ENCODE results near the gene MCM10. TPM values are rescaled to one million over a fixed set of nuclear protein-coding genes. Genes with fewer than 3 reads are reported as not detected.

Gene MCM10
- total and polyA plus RNA-seq, 2 of the 8 experiments (the other 6 are each of a cell fraction or from before 2014, with no cell fraction given) = 9.8 to 60.3 TPM

DNA sequence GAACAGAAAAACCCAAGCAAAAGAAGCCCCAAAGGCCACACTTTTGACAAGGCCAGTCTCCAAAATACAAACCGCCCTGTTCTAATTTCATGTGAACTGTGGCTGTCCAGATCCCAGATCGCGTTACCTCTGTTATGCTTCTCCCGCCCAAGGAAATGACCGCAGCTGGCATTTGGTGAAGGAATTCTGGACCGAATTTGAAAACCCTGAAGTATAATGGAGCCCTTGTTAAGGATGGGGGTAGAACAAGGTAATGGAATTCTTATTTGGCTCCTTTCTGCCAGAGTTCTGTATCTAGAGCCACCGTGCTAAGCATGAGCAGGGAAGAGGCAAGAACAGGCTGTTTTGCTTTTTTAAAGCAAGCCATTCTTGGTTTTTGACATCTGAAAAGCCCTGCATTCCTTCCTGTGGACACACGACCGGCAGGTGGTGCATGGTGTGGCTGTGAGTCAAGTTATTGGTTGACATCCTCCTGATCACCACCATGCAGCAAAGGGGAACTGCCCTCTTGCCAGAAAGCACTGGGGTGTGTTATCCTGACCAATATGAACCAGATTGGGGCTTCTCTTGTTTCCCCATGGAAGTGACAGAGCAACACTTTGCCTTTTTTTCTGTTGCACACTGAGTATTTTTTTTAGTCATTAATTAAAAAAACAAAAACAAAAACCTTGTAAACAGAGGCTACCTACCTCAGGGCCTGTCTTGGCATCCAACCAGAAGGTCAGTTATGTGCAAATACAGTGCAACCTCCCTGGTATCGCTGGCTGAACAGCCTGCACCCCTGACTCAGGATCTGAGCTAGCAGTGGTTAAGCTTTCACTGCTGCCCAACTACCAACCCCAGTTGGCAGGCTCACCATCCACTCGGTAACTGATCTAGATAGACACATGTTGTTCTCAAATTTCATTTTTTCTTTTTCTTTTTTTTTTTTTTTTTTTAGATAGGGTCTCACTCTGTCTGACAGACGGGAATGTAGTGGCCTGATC is 58.6 kb downstream of the MCM10 start (continued):
- TF ChIP-seq RAD21 (IDR thresholded peaks at IDR 0.05 in 1 of 2, conservative IDR thresholded peaks at IDR 0.05 in 1 of 2; ENCODE audit: low read depth in 2 of 2, low read length in 2 of 2) (peak; percentile 53 to 62), CBX5 (IDR thresholded peaks at IDR 0.05; ENCODE audit: low read depth, low read length) (no peak), CBX8 (IDR thresholded peaks at IDR 0.05; ENCODE audit: borderline replicate concordance, low read depth, low read length) (no peak), HDAC6 (IDR thresholded peaks at IDR 0.05; ENCODE audit: low read depth, low read length) (no peak), POLR2A (IDR thresholded peaks at IDR 0.05; ENCODE audit: control extremely low read depth in 1 of 2, low read depth in 2 of 2, low read length in 2 of 2) (no peak), CEBPB (IDR thresholded peaks at IDR 0.05; ENCODE audit: low read depth, low read length) (no peak), KDM1A (IDR thresholded peaks at IDR 0.05; ENCODE audit: borderline replicate concordance, low read length) (no peak), EGR1 (IDR thresholded peaks at IDR 0.05; ENCODE audit: borderline replicate concordance, low read depth, low read length) (no peak), TAF7 (optimal IDR thresholded peaks at IDR 0.05; ENCODE audit: borderline replicate concordance, low read depth, low read length) (no peak), JUN (IDR thresholded peaks at IDR 0.05; ENCODE audit: low read depth, low read length) (no peak), GABPA (IDR thresholded peaks at IDR 0.05; ENCODE audit: borderline replicate concordance, insufficient read depth, low read length) (no peak), TAF1 (IDR thresholded peaks at IDR 0.05; ENCODE audit: low read depth, low read length) (no peak), ASH2L (IDR thresholded peaks at IDR 0.05; ENCODE audit: low read length) (no peak), FOSL1 (IDR thresholded peaks at IDR 0.05; ENCODE audit: insufficient read depth, low read depth, low read length) (no peak)
- TF ChIP-seq, protein P1, sequence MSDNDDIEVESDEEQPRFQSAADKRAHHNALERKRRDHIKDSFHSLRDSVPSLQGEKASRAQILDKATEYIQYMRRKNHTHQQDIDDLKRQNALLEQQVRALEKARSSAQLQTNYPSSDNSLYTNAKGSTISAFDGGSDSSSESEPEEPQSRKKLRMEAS (IDR thresholded peaks at IDR 0.05) = peak; percentile 86
- TF ChIP-seq, protein P2, sequence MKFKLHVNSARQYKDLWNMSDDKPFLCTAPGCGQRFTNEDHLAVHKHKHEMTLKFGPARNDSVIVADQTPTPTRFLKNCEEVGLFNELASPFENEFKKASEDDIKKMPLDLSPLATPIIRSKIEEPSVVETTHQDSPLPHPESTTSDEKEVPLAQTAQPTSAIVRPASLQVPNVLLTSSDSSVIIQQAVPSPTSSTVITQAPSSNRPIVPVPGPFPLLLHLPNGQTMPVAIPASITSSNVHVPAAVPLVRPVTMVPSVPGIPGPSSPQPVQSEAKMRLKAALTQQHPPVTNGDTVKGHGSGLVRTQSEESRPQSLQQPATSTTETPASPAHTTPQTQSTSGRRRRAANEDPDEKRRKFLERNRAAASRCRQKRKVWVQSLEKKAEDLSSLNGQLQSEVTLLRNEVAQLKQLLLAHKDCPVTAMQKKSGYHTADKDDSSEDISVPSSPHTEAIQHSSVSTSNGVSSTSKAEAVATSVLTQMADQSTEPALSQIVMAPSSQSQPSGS (IDR thresholded peaks at IDR 0.05; ENCODE audit: low read length) = no peak

All from H1 (cell line).